ENCODE measurements around the gene C20orf144. TPM values are rescaled to one million over a fixed set of nuclear protein-coding genes. Genes with fewer than 3 reads are reported as not detected.
"Not testable (repeated sequence)": the region's sequence is repeated elsewhere in the genome, so short reads cannot be mapped to it uniquely, and the experiment has no call there.

C20orf144 gene
- polyA plus RNA-seq, 2 donors, result 0.02 to 0.04 TPM

DNA sequence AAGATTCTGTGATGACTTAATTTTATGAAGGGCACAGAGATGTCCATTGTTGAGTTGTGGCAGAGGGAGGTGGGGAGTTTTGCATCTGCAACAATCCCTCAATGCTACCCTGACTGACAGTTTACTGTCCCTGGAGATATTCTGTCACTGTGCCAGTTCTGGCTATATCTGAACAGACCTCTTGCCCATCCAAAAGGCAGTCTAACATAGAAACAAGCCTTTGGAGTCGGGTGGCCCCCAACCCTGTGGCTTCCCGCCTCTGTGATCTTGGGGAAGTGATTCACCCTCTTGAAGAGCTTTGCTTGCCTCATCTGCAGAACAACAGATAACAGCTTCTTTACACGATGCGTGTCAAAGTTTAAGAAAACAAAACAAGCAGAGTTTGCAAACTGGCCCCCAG is 27.8 kb downstream of the C20orf144 start:
- H3K27ac ChIP-seq (ENCODE audit: low read depth in 2 of 2, low read length in 1 of 2), result no peak overlapping the region
- WGBS, 2 donors, result 46 to 61% methylated on average over 4 of the region's 4 CpGs
- H3K4me3 ChIP-seq (ENCODE audit: low read depth in 1 of 2, low read length in 2 of 2), result no peak overlapping the region

DNA sequence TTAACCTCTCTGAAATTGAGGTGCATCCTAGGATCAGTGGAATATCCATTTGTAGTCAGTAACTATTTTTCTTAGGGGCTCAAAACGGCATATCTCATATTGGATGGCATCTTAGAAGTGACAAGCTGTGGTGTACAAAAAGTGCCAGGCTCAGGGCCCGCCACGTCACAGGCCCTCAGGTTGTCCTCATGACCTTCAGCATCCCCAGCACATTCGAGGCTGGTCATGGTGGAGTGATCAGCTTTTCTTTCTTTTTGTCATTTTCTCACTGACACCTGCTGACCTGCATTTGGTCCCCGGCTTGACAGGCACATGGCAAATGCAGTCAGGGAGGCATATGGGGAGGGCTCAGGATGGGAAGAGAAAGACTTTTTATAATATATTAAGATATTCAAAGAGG is 31.2 kb downstream of the C20orf144 start:
- WGBS, 2 donors, result 79 to 84% methylated on average over 5 of the region's 5 CpGs
- no peak overlapping the region for H3K4me3 ChIP-seq (ENCODE audit: low read depth in 1 of 2, low read length in 2 of 2)
- no peaks in the 10 kb centered on the region for H3K36me3 ChIP-seq (ENCODE audit: control insufficient read depth in 2 of 2, insufficient read depth in 2 of 2, low read length in 1 of 2)
- H3K27me3 ChIP-seq (ENCODE audit: control insufficient read depth in 1 of 2, insufficient read depth in 2 of 2, low read length in 2 of 2), result no peaks in the 10 kb centered on the region
- no peaks in the 10 kb centered on the region for H3K4me1 ChIP-seq (ENCODE audit: control insufficient read depth in 2 of 2, insufficient read depth in 2 of 2, low read length in 1 of 2)
- no peaks in the 10 kb centered on the region for H3K9me3 ChIP-seq (ENCODE audit: control insufficient read depth in 2 of 2, insufficient read depth in 1 of 2, low read depth in 1 of 2, low read length in 1 of 2)
- H3K27ac ChIP-seq (ENCODE audit: low read depth in 2 of 2, low read length in 1 of 2), result no peak overlapping the region

More for the DNA sequence above, 27.8 kb downstream of the C20orf144 start:
- no peaks in the 10 kb centered on the region for H3K9me3 ChIP-seq (ENCODE audit: control insufficient read depth in 2 of 2, insufficient read depth in 1 of 2, low read depth in 1 of 2, low read length in 1 of 2)
- no peaks in the 10 kb centered on the region for H3K27me3 ChIP-seq (ENCODE audit: control insufficient read depth in 1 of 2, insufficient read depth in 2 of 2, low read length in 2 of 2)
- no peaks in the 10 kb centered on the region for H3K36me3 ChIP-seq (ENCODE audit: control insufficient read depth in 2 of 2, insufficient read depth in 2 of 2, low read length in 1 of 2)
- H3K4me1 ChIP-seq (ENCODE audit: control insufficient read depth in 2 of 2, insufficient read depth in 2 of 2, low read length in 1 of 2), result peaks cover 2 to 9% of the 10 kb centered on the region in 2 donors

DNA sequence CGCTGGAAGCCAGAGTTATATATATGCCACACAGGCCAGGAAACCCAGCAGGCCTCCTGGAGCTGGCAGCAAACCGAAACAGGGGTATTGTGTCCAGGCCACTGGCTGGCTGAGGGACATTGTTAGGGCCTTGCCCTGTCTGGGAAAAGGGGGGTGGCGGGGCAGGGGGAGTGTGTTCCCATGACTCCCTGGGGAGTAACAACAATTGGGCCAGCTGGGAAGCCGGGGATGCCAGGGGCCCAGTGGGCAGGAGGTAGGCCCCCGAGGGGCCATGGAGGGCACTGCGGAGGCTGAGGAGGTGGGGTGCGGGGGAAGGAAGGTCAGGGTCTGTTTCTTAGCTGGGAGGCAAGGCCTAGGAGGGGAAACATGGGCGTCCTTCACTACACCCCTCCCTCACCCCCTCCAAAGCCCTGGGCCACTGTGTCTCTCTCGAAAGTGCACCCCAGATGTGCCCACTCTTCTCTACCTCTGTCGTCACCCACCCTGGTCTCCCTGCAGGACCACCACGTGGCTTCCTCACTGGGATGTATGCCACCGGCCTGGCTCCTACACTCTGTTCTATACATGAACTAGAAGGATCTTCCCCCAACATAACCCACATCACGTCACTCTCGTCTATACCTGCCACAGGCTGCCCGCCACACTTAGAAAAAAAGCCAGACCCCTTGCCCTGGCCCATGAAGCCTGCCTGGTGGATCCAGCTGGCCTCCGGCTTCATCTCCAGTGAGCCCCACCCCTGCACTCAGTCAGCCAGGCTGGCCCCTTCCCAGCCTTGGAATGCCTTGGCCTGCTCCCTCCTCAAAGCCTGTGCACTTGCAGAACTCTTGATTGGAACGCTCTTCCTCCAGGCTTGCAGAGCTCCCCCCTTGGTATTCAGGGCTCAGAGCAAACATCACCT is 31.9 kb downstream of the C20orf144 start:
- 72 to 77% methylated on average over 17 of the region's 17 CpGs for WGBS, 2 donors
- no peak overlapping the region for H3K4me3 ChIP-seq (ENCODE audit: low read depth in 1 of 2, low read length in 2 of 2)
- no peaks in the 10 kb centered on the region for H3K4me1 ChIP-seq (ENCODE audit: control insufficient read depth in 2 of 2, insufficient read depth in 2 of 2, low read length in 1 of 2)
- no peaks in the 10 kb centered on the region for H3K27me3 ChIP-seq (ENCODE audit: control insufficient read depth in 1 of 2, insufficient read depth in 2 of 2, low read length in 2 of 2)
- H3K27ac ChIP-seq (ENCODE audit: low read depth in 2 of 2, low read length in 1 of 2), result no peak overlapping the region
- H3K9me3 ChIP-seq (ENCODE audit: control insufficient read depth in 2 of 2, insufficient read depth in 1 of 2, low read depth in 1 of 2, low read length in 1 of 2), result no peaks in the 10 kb centered on the region
- no peaks in the 10 kb centered on the region for H3K36me3 ChIP-seq (ENCODE audit: control insufficient read depth in 2 of 2, insufficient read depth in 2 of 2, low read length in 1 of 2)

DNA sequence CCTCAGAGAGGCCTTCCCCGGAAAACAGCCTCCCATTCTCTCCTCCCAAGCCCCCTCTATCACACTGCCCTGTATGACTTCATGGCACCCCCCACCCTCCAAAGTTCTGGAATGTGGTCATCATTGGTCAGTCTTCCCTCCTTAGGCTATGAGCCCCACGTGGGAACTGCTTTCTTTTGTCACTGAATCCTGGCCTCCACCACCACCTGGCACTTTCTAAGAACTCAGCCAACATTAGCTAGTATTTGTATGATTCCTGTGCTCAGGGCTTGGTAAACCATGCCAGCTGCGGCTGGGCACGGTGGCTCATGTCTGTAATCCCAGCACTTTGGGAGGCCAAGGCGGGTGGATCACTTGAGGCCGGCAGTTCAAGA is 32.5 kb downstream of the C20orf144 start:
- H3K27me3 ChIP-seq (ENCODE audit: control insufficient read depth in 1 of 2, insufficient read depth in 2 of 2, low read length in 2 of 2), result no peaks in the 10 kb centered on the region
- no peaks in the 10 kb centered on the region for H3K4me1 ChIP-seq (ENCODE audit: control insufficient read depth in 2 of 2, insufficient read depth in 2 of 2, low read length in 1 of 2)
- H3K4me3 ChIP-seq (ENCODE audit: low read depth in 1 of 2, low read length in 2 of 2), result no peak overlapping the region
- H3K9me3 ChIP-seq (ENCODE audit: control insufficient read depth in 2 of 2, insufficient read depth in 1 of 2, low read depth in 1 of 2, low read length in 1 of 2), result no peaks in the 10 kb centered on the region
- WGBS, 2 donors, result 60 to 69% methylated on average over 6 of the region's 6 CpGs
- no peaks in the 10 kb centered on the region for H3K36me3 ChIP-seq (ENCODE audit: control insufficient read depth in 2 of 2, insufficient read depth in 2 of 2, low read length in 1 of 2)
- H3K27ac ChIP-seq (ENCODE audit: low read depth in 2 of 2, low read length in 1 of 2), result no peak overlapping the region

DNA sequence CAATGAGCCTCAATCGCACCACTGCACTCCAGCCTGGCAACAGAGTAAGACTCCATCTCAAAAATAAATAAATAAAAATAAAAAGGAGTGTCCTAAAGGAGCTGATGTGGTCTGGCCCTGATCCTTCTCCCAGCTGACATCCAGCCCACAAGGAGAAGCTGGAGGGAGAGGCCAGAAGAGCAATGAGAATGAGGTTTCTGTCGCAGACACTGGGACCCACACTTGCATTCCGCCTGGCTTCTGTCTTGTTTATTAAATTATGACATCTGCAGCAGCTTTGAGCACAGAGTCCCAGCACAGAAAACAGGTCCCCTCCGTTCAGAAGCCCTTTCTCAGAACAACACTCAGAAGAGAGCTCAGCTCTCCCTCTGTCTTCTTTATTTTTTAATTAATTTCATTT is 34.3 kb downstream of the C20orf144 start:
- no peaks in the 10 kb centered on the region for H3K9me3 ChIP-seq (ENCODE audit: control insufficient read depth in 2 of 2, insufficient read depth in 1 of 2, low read depth in 1 of 2, low read length in 1 of 2)
- 76 to 81% methylated on average over 4 of the region's 4 CpGs for WGBS, 2 donors
- no peak overlapping the region for H3K4me3 ChIP-seq (ENCODE audit: low read depth in 1 of 2, low read length in 2 of 2)
- H3K27me3 ChIP-seq (ENCODE audit: control insufficient read depth in 1 of 2, insufficient read depth in 2 of 2, low read length in 2 of 2), result no peaks in the 10 kb centered on the region
- no peaks in the 10 kb centered on the region for H3K4me1 ChIP-seq (ENCODE audit: control insufficient read depth in 2 of 2, insufficient read depth in 2 of 2, low read length in 1 of 2)
- H3K27ac ChIP-seq (ENCODE audit: low read depth in 2 of 2, low read length in 1 of 2), result no peak overlapping the region
- no peaks in the 10 kb centered on the region for H3K36me3 ChIP-seq (ENCODE audit: control insufficient read depth in 2 of 2, insufficient read depth in 2 of 2, low read length in 1 of 2)

DNA sequence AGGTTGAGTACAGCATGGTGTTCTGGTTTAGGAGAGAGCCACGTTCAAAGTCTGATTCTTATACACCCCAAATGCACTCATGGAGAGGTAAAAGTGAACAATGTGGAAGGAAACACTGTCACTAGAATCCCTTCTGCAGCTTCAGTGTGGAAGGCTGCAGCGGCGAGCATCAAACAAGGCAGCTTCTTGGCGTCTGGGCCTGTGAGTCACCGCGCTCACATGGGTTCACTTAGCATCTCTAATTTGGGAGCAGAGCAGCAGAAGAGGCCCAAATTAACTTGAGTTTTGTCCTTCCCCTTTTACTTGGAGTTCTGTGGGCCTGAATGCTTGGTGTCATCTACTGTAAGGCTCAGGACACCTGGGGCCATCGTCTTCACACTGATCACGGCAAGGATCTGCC is 35.0 kb downstream of the C20orf144 start:
- 62 to 86% methylated on average over 8 of the region's 8 CpGs for WGBS, 2 donors
- Histone ChIP-seq H3K4me3 (ENCODE audit: low read depth in 1 of 2, low read length in 2 of 2) (no peak overlapping the region), H3K27ac (ENCODE audit: low read depth in 2 of 2, low read length in 1 of 2) (peak overlapping the region in 1 of 2 donors; percentile 35), H3K36me3 (ENCODE audit: control insufficient read depth in 2 of 2, insufficient read depth in 2 of 2, low read length in 1 of 2) (no peaks in the 10 kb centered on the region), H3K9me3 (ENCODE audit: control insufficient read depth in 2 of 2, insufficient read depth in 1 of 2, low read depth in 1 of 2, low read length in 1 of 2) (no peaks in the 10 kb centered on the region), H3K4me1 (ENCODE audit: control insufficient read depth in 2 of 2, insufficient read depth in 2 of 2, low read length in 1 of 2) (no peaks in the 10 kb centered on the region), H3K27me3 (ENCODE audit: control insufficient read depth in 1 of 2, insufficient read depth in 2 of 2, low read length in 2 of 2) (no peaks in the 10 kb centered on the region)

DNA sequence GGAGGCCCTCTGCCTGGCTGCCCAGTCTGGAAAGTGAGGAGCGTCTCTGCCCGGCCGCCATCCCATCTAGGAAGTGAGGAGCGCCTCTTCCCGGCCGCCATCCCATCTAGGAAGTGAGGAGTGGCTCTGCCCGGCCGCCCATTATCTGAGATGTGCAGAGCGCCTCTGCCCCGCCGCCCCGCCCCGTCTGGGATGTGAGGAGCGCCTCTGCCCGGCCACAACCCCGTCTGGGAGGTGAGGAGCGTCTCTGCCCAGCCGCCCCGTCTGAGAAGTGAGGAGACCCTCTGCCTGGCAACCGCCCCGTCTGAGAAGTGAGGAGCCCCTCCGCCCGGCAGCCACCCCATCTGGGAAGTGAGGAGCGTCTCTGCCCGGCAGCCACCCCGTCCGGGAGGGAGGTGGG is 36.8 kb downstream of the C20orf144 start:
- not testable (repeated sequence) for H3K27me3 ChIP-seq (ENCODE audit: control insufficient read depth in 1 of 2, insufficient read depth in 2 of 2, low read length in 2 of 2); H3K9me3 ChIP-seq (ENCODE audit: control insufficient read depth in 2 of 2, insufficient read depth in 1 of 2, low read depth in 1 of 2, low read length in 1 of 2); H3K4me3 ChIP-seq (ENCODE audit: low read depth in 1 of 2, low read length in 2 of 2); H3K27ac ChIP-seq (ENCODE audit: low read depth in 2 of 2, low read length in 1 of 2); H3K36me3 ChIP-seq (ENCODE audit: control insufficient read depth in 2 of 2, insufficient read depth in 2 of 2, low read length in 1 of 2); H3K4me1 ChIP-seq (ENCODE audit: control insufficient read depth in 2 of 2, insufficient read depth in 2 of 2, low read length in 1 of 2)
- WGBS, 2 donors, result 92 to 97% methylated on average over 17 to 21 of the region's 27 CpGs

DNA sequence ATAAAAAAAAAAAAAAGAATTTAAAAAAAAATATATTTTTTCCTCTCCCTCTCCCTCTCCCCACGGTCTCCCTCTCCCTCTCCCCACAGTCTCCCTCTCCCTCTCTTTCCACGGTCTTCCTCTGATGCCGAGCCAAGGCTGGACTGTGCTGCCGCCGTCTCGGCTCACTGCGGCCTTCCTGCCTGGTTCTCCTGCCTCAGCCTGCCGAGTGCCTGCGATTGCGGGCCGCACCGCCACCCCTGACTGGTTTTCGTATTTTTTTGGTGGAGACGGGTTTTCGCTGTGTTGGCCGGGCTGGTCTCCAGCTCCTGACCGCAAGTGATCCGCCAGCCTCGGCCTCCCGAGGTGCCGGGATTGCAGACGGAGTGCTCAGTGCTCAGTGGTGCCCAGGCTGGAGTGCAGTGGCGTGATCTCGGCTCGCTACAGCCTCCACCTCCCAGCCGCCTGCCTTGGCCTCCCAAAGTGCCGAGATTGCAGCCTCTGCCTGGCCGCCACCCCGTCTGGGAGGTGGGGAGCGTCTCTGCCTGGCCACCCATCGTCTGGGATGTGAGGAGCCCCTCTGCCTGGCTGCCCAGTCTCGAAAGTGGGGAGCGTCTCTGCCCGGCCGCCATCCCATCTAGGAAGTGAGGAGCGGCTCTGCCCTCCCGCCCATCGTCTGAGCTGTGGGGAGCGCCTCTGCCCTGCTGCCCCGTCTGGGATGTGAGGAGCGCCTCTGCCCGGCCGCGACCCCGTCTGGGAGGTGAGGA is 38.7 kb downstream of the C20orf144 start:
- H3K9me3 ChIP-seq (ENCODE audit: control insufficient read depth in 2 of 2, insufficient read depth in 1 of 2, low read depth in 1 of 2, low read length in 1 of 2); H3K4me3 ChIP-seq (ENCODE audit: low read depth in 1 of 2, low read length in 2 of 2); H3K4me1 ChIP-seq (ENCODE audit: control insufficient read depth in 2 of 2, insufficient read depth in 2 of 2, low read length in 1 of 2); H3K27ac ChIP-seq (ENCODE audit: low read depth in 2 of 2, low read length in 1 of 2); H3K27me3 ChIP-seq (ENCODE audit: control insufficient read depth in 1 of 2, insufficient read depth in 2 of 2, low read length in 2 of 2); H3K36me3 ChIP-seq (ENCODE audit: control insufficient read depth in 2 of 2, insufficient read depth in 2 of 2, low read length in 1 of 2): not testable (repeated sequence)
- 95 to 96% methylated on average over 40 to 45 of the region's 45 CpGs for WGBS, 2 donors

DNA sequence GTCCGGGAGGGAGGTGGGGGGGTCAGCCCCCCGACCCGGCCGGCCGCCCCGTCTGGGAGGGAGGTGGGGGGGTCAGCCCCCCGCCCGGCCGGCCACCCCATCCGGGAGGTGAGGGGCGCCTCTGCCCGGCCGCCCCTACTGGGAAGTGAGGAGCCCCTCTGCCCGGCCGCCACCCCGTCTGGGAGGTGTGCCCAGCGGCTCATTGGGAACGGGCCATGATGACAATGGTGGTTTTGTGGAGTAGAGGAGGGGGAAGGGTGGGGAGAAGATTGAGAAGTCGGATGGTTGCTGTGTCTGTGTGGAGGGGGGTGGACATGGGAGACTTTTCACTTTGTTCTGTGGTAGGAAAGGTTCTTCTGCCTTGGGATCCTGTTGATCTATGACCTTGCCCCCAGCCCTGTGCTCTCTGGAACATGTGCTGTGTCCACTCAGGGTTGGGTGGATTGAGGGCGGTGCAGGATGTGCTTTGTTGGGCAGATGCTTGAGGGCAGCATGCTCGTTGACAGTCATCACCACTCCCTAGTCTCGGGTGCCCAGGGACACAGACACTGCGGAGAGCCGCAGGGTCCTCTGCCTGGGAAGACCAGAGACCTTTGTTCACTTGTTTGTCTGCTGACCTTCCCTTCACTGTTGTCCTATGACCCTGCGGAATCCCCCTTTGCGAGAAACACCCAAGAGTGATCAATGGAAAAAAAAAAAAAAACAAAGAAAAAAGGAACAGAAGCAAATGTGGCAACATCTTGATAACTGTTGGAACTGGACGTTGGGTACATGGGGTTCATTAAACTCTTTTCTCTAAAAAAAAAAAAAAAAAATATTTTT is 39.7 kb downstream of the C20orf144 start:
- Histone ChIP-seq H3K27me3 (ENCODE audit: control insufficient read depth in 1 of 2, insufficient read depth in 2 of 2, low read length in 2 of 2) (no peaks in the 10 kb centered on the region), H3K9me3 (ENCODE audit: control insufficient read depth in 2 of 2, insufficient read depth in 1 of 2, low read depth in 1 of 2, low read length in 1 of 2) (no peaks in the 10 kb centered on the region), H3K27ac (ENCODE audit: low read depth in 2 of 2, low read length in 1 of 2) (no peak overlapping the region), H3K36me3 (ENCODE audit: control insufficient read depth in 2 of 2, insufficient read depth in 2 of 2, low read length in 1 of 2) (no peaks in the 10 kb centered on the region), H3K4me3 (ENCODE audit: low read depth in 1 of 2, low read length in 2 of 2) (no peak overlapping the region), H3K4me1 (ENCODE audit: control insufficient read depth in 2 of 2, insufficient read depth in 2 of 2, low read length in 1 of 2) (no peaks in the 10 kb centered on the region)
- WGBS, 2 donors, result 87 to 90% methylated on average over 12 to 27 of the region's 27 CpGs

All from esophagus (tissue), 2 donors.